Endothelial cell (in vitro differentiated cells): Measurements from ENCODE around the gene CTSE. TPM values are rescaled to one million over a fixed set of nuclear protein-coding genes. Genes with fewer than 3 reads are reported as not detected.

Experiments used
- DNase-seq: peaks from one replicate; pipeline ENCODE4 v3.0.0; 2021; ENCODE audit warnings: low spot score
- H3K27ac Mint-ChIP-seq: one replicate; pipeline ENCODE4 v1.8.0; 2021; ENCODE audit warnings: mixed read lengths, inconsistent platforms; ENCODE audit not compliant: unreplicated experiment
- H3K27me3 Mint-ChIP-seq: one replicate; pipeline ENCODE4 v1.8.0; 2021; ENCODE audit warnings: mild to moderate bottlenecking, moderate library complexity, mixed read lengths, inconsistent platforms; ENCODE audit not compliant: unreplicated experiment
- H3K36me3 Mint-ChIP-seq: one replicate; pipeline ENCODE4 v1.8.0; 2021; ENCODE audit warnings: mild to moderate bottlenecking, low read depth, mixed read lengths, inconsistent platforms; ENCODE audit not compliant: unreplicated experiment
- H3K4me1 Mint-ChIP-seq: one replicate; pipeline ENCODE4 v1.8.0; 2021; ENCODE audit warnings: mild to moderate bottlenecking, mixed read lengths, inconsistent platforms; ENCODE audit not compliant: unreplicated experiment
- H3K4me3 Mint-ChIP-seq: one replicate; pipeline ENCODE4 v1.8.0; 2021; ENCODE audit warnings: mild to moderate bottlenecking, mixed read lengths, inconsistent platforms; ENCODE audit not compliant: unreplicated experiment
- H3K9me3 Mint-ChIP-seq: one replicate; pipeline ENCODE4 v1.8.0; 2021; ENCODE audit warnings: mixed read lengths, inconsistent platforms; ENCODE audit not compliant: unreplicated experiment
- total RNA-seq: library from RNA; stranded (reverse); fragmentation: NEBNext Ultra II Directional; extraction: Animal tissue kit (Norgen Biotek cat#: 25700); gene quantifications from one replicate; pipeline ENCODE4 v1.2.1, GENCODE V29; 2021; ENCODE audit not compliant: unreplicated experiment
- TF ChIP-seq, protein P1 (sequence below): fragments of 200-600 bp; sonication (generic); IDR thresholded peaks from one replicate; pipeline ENCODE4 v1.5.0; 2021; ENCODE audit warnings: antibody characterized with exemption; ENCODE audit not compliant: unreplicated experiment

The CTSE gene
- total RNA-seq, 1 donor from 2014 or later = not detected

DNA sequence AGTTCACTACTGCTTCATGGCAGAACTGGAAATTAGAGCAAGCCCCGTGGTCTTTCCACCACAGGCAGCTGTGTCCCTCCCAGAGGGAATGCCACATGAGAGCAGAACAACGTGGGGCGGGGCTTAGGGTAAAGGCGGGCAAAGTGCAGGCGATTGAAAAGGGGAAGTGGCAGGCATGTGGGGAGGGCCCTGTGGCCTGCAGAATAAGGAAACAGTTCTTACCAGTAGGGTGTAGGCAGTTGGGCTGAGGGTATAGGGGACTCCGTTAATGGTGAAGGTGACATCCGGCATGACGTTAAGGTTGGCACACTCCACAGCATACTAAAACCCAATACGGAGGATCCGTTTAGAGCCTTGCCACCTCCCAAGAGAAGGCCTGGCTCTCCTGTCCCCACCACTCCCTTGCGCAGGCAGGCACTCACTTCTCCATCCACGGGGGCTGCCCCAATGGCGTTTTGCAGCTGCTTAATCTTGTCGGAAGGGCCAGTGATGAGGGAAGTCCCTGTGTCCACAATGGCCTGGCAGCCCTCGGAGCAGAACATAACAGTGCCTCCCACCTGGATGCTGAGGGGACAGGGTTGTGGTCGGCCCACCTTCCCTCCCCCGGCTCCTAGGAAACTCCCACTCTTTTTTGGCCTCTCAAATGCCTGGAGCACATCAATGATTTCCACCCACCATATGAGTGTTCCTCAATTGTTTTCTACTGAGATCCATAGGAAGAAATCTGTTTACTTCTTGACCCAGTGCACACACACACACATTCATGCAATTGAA lies 11.4 kb downstream of the CTSE start:
- Mint-ChIP-seq H3K9me3 (no peaks in the 10 kb centered on the region), H3K36me3 (no peaks in the 10 kb centered on the region), H3K4me3 (no peak overlapping the region), H3K4me1 (peaks cover 2% of the 10 kb centered on the region), H3K27me3 (peaks cover 2% of the 10 kb centered on the region), H3K27ac (no peak overlapping the region)
- DNase-seq = no peak
- TF ChIP-seq, protein P1, sequence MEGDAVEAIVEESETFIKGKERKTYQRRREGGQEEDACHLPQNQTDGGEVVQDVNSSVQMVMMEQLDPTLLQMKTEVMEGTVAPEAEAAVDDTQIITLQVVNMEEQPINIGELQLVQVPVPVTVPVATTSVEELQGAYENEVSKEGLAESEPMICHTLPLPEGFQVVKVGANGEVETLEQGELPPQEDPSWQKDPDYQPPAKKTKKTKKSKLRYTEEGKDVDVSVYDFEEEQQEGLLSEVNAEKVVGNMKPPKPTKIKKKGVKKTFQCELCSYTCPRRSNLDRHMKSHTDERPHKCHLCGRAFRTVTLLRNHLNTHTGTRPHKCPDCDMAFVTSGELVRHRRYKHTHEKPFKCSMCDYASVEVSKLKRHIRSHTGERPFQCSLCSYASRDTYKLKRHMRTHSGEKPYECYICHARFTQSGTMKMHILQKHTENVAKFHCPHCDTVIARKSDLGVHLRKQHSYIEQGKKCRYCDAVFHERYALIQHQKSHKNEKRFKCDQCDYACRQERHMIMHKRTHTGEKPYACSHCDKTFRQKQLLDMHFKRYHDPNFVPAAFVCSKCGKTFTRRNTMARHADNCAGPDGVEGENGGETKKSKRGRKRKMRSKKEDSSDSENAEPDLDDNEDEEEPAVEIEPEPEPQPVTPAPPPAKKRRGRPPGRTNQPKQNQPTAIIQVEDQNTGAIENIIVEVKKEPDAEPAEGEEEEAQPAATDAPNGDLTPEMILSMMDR = no peak

DNA sequence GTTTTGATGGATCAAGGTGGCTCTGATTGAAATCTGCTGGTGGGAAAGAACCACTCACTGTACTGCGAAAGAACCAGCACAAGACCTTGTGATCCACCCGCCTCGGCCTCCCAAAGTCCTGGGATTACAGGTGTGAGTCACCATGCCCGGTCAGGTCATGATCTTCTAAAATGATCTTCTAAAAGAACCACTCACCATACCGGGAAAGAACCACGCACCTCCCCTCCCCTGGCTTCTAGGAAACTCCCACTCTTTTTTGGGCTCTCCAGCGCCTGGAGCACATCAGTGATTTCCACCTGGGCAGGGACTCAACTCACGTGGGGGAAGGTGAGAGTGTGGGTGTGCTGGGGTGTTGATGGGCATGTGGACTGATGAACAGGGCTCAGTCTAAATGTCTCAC lies 12.6 kb downstream of the CTSE start:
- Mint-ChIP-seq H3K27me3 (peaks cover 6% of the 10 kb centered on the region), H3K4me3 (no peak overlapping the region)

DNA sequence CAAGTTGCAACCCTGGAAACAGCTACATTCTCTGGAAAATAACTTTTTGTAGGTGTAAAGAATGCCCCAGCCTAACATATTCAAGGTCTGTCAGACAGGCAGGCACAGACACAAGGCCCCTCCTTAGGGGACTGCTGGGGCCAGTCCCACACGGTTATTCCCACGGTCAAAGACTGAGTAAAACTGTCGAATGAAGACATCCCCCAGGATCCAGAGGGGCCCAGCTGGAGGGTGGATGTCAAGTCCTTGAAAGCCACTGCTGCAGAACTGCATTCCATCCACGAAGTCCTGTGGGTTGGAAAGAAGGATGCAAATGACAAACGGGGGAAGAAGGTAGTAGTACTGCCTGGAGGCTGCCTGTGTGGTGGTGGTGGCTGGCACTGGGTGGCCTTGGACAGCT lies 13.6 kb downstream of the CTSE start:
- DNase-seq = no peak
- H3K36me3 Mint-ChIP-seq = no peaks in the 10 kb centered on the region
- H3K27ac Mint-ChIP-seq = no peak overlapping the region
- TF ChIP-seq, protein P1 = no peak
- peaks cover 4% of the 10 kb centered on the region for H3K4me1 Mint-ChIP-seq
- H3K4me3 Mint-ChIP-seq = no peak overlapping the region
- H3K27me3 Mint-ChIP-seq = peaks cover 6% of the 10 kb centered on the region
- H3K9me3 Mint-ChIP-seq = no peaks in the 10 kb centered on the region

More for the DNA sequence above, 12.6 kb downstream of the CTSE start:
- no peaks in the 10 kb centered on the region for H3K9me3 Mint-ChIP-seq
- DNase-seq = no peak
- no peak overlapping the region for H3K27ac Mint-ChIP-seq
- H3K4me1 Mint-ChIP-seq = peaks cover 2% of the 10 kb centered on the region
- TF ChIP-seq, protein P1 = no peak
- no peaks in the 10 kb centered on the region for H3K36me3 Mint-ChIP-seq

DNA sequence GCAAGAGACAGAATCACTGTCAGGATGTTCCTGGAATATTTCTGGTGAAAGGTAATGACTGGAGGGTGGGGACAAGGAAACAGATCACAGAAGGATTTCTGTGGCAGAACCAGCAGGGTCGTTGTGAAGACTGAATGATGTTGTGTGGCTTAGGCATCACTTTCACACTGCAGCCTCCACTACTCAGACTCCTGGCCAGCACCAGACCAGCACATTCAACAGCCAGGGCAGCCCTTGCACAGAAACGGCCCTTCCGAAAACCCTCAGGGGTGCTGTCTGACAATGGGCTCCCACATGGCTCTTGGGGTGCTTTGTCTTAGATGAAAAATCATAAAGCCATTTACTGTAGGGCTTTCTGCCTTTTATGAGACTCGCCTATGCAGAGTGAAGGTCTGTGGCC lies 16.7 kb downstream of the CTSE start:
- TF ChIP-seq, protein P1 = no peak
- no peak for DNase-seq
- H3K4me1 Mint-ChIP-seq = peaks cover 3% of the 10 kb centered on the region
- no peak overlapping the region for H3K4me3 Mint-ChIP-seq
- H3K36me3 Mint-ChIP-seq = no peaks in the 10 kb centered on the region
- no peaks in the 10 kb centered on the region for H3K9me3 Mint-ChIP-seq
- no peak overlapping the region for H3K27ac Mint-ChIP-seq
- H3K27me3 Mint-ChIP-seq = peaks cover 9% of the 10 kb centered on the region

DNA sequence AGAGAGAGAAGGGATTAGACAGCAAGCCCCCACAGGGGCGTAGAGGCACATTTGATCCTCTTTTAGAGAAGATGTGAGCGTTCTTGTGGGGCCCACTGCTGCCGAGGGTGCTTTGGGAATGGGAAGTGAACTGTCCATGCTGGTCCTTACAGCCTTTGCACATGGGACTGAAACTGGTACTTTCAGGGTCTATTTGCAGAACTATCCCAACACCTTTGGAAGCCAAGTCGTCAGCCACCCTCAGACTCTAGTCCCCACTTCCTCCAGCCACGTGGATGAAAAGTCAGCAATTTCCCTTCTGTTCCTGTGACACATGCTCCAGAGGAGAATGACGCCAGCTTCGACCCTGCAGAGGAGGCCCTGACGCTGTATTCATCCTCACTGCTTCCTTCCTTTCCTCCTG lies 17.9 kb downstream of the CTSE start:
- TF ChIP-seq, protein P1 = no peak
- Mint-ChIP-seq H3K36me3 (no peaks in the 10 kb centered on the region), H3K27ac (no peak overlapping the region), H3K9me3 (no peaks in the 10 kb centered on the region), H3K4me1 (peaks cover 3% of the 10 kb centered on the region), H3K4me3 (no peak overlapping the region), H3K27me3 (peaks cover 9% of the 10 kb centered on the region)
- no peak for DNase-seq
